Endothelial cell of umbilical vein (primary cell): ENCODE measurements around the gene ASXL2.

Experiments
- EZH2 ChIP-seq: IDR thresholded peaks from 2 replicates; pipeline ENCODE4 v1.6.1; 2012; ENCODE audit warnings: borderline replicate concordance, low read depth, mild to moderate bottlenecking, moderate library complexity, low read length, inconsistent platforms; ENCODE audit not compliant: severe bottlenecking
- POLR2A ChIP-seq: IDR thresholded peaks from 2 replicates; pipeline ENCODE4 v1.6.1; 2012; ENCODE audit warnings: low read depth, mild to moderate bottlenecking, control low read depth, low read length
- POLR2AphosphoS5 ChIP-seq: IDR thresholded peaks from 2 replicates; pipeline ENCODE4 v1.6.1; 2012; ENCODE audit warnings: low read depth, mild to moderate bottlenecking, control low read depth, low read length, moderate library complexity; ENCODE audit not compliant: insufficient read depth
- TF ChIP-seq, protein P1 (sequence below), 2 donors: IDR thresholded peaks; 1 replicate in 1 of 2; 2 replicates in 1 of 2; pipeline ENCODE4 v1.5.1; 2011; ENCODE audit warnings: low read length in 2 of 2, mild to moderate bottlenecking in 2 of 2, moderate library complexity in 2 of 2, control low read depth in 1 of 2, inconsistent platforms in 1 of 2, low read depth in 1 of 2; ENCODE audit not compliant: insufficient read depth in 1 of 2; ENCODE audit errors: extremely low read depth in 1 of 2
- TF ChIP-seq, protein P2 (sequence below): IDR thresholded peaks from 2 replicates; pipeline ENCODE4 v1.6.1; 2011; ENCODE audit not compliant: insufficient read depth, insufficient read length

DNA sequence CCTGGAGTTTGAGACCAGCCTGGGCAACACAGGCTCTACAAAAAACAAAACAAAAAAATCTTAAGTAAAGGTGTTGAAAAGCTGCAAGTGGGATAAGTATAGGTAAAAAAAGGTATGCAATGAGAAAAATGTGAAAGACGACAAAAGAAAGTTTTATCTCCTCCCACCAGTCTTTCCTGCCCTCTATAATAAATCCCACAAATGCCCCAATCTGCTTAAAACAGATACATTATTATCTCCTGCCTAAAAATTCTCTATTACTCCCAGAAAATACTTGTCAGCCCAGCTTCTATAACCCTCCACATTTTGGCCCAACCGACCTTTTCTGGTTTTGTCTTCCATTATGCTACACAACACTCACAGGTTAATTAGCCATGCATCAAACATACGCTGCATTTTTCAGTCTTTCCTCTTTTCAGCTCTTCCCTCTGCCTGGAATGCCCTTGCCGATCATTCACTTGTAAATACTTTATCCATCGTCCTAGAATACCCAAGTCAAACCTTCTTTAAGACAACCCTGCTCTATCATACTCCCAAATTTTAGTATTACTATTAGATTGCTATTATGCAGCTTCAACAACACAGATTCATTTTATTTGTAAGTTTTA lies 10.8 kb downstream of the ASXL2 start:
- TF ChIP-seq, protein P1, sequence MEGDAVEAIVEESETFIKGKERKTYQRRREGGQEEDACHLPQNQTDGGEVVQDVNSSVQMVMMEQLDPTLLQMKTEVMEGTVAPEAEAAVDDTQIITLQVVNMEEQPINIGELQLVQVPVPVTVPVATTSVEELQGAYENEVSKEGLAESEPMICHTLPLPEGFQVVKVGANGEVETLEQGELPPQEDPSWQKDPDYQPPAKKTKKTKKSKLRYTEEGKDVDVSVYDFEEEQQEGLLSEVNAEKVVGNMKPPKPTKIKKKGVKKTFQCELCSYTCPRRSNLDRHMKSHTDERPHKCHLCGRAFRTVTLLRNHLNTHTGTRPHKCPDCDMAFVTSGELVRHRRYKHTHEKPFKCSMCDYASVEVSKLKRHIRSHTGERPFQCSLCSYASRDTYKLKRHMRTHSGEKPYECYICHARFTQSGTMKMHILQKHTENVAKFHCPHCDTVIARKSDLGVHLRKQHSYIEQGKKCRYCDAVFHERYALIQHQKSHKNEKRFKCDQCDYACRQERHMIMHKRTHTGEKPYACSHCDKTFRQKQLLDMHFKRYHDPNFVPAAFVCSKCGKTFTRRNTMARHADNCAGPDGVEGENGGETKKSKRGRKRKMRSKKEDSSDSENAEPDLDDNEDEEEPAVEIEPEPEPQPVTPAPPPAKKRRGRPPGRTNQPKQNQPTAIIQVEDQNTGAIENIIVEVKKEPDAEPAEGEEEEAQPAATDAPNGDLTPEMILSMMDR (IDR thresholded peaks at IDR 0.05; ENCODE audit: extremely low read depth in 1 of 2, insufficient read depth in 1 of 2, low read depth in 1 of 2, low read length in 2 of 2), result no peak
- TF ChIP-seq POLR2A (no peak), POLR2AphosphoS5 (no peak), EZH2 (no peak)
- TF ChIP-seq, protein P2, sequence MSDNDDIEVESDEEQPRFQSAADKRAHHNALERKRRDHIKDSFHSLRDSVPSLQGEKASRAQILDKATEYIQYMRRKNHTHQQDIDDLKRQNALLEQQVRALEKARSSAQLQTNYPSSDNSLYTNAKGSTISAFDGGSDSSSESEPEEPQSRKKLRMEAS, result no peak
